ENCODE data around the gene CTSE.

DNA sequence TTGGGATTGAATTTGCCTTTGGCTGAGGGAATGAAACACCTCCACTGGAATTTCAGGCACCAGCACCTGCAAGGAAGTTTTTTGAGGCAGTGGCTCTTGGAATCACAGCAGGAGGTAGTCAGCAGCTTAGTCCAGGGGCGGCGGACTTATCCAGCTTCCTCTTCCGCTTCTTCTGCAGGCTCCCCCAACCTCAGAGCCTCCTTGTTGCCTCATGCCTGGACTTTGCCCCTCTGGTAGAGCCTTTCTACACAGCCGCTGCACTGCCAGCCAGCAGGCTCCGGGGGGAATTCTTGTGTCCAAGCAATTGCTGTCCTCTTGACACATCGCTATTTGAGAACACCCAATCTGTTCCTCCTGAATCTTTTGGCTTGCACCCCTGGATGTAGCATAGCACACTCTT, 24.9 kb upstream of the CTSE start:
- TF ChIP-seq, protein P1, sequence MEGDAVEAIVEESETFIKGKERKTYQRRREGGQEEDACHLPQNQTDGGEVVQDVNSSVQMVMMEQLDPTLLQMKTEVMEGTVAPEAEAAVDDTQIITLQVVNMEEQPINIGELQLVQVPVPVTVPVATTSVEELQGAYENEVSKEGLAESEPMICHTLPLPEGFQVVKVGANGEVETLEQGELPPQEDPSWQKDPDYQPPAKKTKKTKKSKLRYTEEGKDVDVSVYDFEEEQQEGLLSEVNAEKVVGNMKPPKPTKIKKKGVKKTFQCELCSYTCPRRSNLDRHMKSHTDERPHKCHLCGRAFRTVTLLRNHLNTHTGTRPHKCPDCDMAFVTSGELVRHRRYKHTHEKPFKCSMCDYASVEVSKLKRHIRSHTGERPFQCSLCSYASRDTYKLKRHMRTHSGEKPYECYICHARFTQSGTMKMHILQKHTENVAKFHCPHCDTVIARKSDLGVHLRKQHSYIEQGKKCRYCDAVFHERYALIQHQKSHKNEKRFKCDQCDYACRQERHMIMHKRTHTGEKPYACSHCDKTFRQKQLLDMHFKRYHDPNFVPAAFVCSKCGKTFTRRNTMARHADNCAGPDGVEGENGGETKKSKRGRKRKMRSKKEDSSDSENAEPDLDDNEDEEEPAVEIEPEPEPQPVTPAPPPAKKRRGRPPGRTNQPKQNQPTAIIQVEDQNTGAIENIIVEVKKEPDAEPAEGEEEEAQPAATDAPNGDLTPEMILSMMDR (IDR thresholded peaks at IDR 0.05; ENCODE audit: poor library complexity), result no peak
- TF ChIP-seq EZH2 (IDR thresholded peaks at IDR 0.05; ENCODE audit: borderline replicate concordance) (no peak), EZH2phosphoT487 (IDR thresholded peaks at IDR 0.05; ENCODE audit: low read depth, severe bottlenecking, unreplicated experiment) (no peak)

All from hepatocyte (in vitro differentiated cells).